NOMO-1 treated with dmso at 0.1 percent for 144 hours (cell line): ENCODE measurements around the gene FMO4.
"Not testable (repeated sequence)": the region's sequence is repeated elsewhere in the genome, so short reads cannot be mapped to it uniquely, and the experiment has no call there.

Experiments used
- DNase-seq: peaks from one replicate; lab custom pipeline; 2025; ENCODE audit not compliant: unreplicated experiment; lab: John Stamatoyannopoulos, UW

The FMO4 gene

DNA sequence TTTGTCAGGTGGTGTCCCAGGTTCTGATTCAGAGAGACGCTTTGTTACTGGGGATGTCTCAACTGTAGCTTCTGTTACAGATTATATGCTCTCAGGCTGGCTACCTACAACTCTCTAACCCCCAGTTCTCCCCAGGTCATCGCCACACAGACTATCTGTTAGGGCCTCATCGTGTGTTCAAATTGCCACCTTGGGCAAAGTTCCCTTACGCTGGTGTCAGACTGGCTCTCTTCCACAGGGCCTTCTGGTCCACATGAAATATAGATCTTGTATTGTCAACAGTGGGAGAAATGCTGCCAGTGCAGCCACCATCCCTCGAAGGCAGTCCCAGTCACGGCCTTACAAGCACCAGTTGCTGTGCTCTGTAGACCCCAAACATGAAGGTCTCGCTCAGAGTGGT is 15.3 kb downstream of the FMO4 start:
- DNase-seq, result no peak

- no peak for DNase-seq
These were observed 20.1 kb downstream of the FMO4 start for GRCh38 chr1:171334024-171334640.

DNA sequence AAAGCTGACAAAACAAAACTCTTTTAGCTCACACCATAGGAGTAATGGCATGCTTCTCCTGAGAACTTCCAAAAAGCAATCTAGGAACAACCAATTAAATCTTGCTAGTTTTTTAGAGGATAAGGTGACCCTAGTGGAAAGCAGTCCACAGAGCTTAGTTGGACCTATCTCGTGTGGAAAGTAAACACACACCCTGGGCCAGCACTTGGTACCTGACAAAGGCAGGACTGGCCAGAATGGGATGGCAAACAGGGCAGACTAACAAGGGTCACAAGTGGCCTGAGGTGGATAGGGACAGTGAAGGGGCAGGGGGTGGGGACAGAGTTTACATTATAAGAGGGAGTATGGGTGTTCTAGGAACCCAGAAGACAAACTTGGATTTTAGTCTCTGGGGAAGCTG is 22.0 kb downstream of the FMO4 start:
- no peak for DNase-seq

DNA sequence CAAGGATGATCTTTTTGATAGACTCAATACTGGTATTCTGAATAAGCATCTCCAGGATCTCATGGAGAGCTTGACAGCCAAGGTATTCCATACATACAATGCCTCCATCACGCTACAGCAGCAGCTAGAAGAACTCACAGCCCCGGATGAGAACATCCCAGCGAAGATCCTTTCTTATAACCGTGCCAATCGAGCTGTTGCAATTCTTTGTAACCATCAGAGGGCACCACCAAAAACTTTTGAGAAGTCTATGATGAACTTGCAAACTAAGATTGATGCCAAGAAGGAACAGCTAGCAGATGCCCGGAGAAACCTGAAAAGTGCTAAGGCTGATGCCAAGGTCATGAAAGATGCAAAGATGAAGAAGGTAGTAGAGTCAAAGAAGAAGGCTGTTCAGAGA is 25.4 kb downstream of the FMO4 start:
- not testable (repeated sequence) for DNase-seq

- no peak for DNase-seq
These were observed 29.9 kb downstream of the FMO4 start for GRCh38 chr1:171343727-171344472.

- no peak for DNase-seq
These were observed 30.5 kb downstream of the FMO4 start for GRCh38 chr1:171344473-171344820.

- no peak for DNase-seq
These were observed 31.6 kb downstream of the FMO4 start for GRCh38 chr1:171345536-171345935.

GRCh38 chr1:171346881-171347280 is 32.9 kb downstream of the FMO4 start:
- DNase-seq, result no peak

DNA sequence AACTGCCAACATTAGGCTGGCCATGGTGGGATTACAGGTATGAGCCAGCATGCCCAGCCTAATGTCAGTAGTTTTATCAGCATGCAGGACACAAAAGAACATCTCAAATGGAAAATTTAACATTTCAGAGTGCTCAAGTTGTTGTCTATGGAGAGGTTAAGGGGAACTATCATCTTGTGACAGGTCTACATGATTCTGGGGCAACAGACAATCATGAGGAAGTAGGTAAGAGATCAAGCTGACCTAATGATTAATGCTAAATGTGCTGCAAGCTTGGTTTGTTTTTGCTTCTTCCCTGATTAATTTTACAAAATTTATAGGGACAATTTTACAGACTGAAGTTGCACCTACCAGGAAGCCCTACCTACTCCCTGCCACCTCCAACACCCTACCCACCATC is 36.6 kb downstream of the FMO4 start:
- DNase-seq, result no peak

GRCh38 chr1:171351961-171352360 is 38.0 kb downstream of the FMO4 start:
- DNase-seq, result no peak

- no peak for DNase-seq
These were observed 38.6 kb downstream of the FMO4 start for GRCh38 chr1:171352554-171352953.

GRCh38 chr1:171355727-171356126 is 41.7 kb downstream of the FMO4 start:
- DNase-seq, result no peak

GRCh38 chr1:171357179-171357578 is 43.2 kb downstream of the FMO4 start:
- no peak for DNase-seq

DNA sequence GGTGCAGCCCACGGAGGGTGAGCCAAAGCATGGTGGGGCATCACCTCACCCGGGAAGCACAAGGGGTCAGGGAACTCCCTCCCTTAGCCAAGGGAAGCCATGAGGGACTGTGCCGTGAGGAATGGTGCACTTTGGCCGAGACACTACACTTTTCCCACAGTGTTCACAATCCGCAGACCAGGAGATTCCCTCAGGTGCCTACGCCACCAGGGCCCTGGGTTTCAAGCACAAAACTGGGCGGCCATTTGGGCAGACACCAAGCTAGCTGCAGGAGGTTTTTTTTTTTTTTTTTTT is 45.3 kb downstream of the FMO4 start:
- not testable (repeated sequence) for DNase-seq

- DNase-seq, result not testable (repeated sequence)
These were observed 45.9 kb downstream of the FMO4 start for GRCh38 chr1:171359731-171360527.

- DNase-seq, result peak; percentile 25
These were observed 52.1 kb downstream of the FMO4 start for GRCh38 chr1:171366085-171366484.

- DNase-seq, result peak; percentile 4
These were observed 52.8 kb downstream of the FMO4 start for GRCh38 chr1:171366816-171367215.

DNA sequence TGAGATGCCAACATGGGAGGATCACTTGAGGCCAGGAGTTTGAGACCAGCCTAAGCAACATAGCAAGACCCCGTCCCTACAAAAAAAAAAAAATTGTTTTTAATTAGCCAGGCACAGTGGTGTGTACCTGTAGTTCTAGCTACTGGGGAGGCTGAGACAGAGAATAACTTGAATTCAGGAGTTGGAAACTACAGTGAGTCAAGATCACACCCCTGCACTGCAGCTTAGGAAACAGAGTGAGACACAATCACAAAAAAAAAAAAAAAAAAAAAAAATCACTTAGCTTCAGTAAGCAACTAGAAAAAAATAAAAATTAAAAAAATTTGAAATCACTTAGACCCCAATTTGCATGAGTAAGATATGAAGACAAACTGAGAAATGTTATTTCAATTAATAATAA is 53.5 kb downstream of the FMO4 start:
- DNase-seq, result no peak

- no peak for DNase-seq
These were observed 58.6 kb downstream of the FMO4 start for GRCh38 chr1:171372418-171373084.

- not testable (repeated sequence) for DNase-seq
These were observed 59.6 kb downstream of the FMO4 start for GRCh38 chr1:171373357-171374122.

GRCh38 chr1:171379846-171380245 is 65.9 kb downstream of the FMO4 start:
- no peak for DNase-seq
